SHP77 treated with DMSO at 0.1 percent for 48 hours (cell line): Measurements from ENCODE around the gene SCMH1.

Experiments
- DNase-seq: peaks from one replicate; lab custom pipeline; 2025; lab: John Stamatoyannopoulos, UW

Gene SCMH1

GRCh38 chr1:41024953-41025352, 217.2 kb downstream of the SCMH1 start:
- DNase-seq = no peak

- DNase-seq = no peak
Observed at GRCh38 chr1:41023279-41023990, 218.7 kb downstream of the SCMH1 start.

DNA sequence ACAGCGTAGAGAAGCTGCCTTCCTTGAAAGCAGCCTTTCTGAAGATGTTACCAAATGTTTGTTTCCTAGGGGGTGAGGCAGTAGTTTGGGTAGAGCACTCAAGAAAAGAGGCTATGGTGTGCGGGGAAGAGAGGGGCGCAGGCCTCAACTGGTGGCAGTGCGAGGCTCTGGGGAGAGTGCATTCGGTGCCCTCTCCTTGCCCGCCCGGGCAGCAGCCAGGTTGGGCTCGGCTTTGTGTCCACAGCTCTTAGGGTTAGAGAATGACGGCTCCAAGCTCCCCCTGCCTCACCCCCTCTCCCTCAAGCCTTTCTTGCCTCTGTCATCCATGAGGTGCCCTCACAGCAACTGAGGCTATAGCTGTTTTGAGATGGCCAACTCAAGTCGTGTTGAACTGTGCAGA, 219.7 kb downstream of the SCMH1 start:
- DNase-seq = no peak

DNA sequence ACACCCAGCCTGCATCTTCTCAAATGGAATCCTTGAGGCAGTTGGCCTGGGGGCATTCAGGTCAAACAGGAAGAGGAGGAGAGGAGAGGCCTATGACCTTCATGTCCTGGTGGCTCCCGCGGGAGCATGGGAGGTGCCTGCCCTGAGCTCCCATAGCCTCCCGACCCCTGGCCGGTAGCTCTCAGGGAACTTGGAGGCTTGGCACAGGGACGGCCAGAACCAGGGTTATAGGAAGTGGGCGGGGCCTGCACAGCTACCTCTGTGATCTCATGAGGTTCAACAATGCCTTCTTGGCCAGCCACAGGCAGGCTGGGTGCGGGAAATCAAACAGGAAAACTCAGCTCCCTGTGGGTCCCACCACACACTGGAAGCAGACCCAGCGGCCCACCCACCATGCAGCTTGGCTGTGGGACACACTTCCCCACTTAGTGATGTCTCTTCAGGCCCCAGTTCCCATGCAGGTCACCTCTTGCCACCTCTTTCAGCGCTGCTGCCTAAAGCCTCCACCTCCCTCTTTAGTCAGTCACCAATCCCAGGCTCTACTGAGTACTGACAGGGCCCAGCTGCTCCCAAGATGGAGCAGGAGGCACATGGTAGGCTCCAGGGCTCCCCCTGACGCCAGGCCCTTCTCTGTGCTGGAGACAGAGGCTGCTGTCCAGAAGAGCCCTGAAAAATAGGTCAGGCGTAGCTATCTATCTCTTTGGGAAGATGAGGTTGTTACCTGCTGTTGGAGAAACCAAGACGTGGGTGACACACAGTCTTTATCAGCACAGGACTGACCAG, 220.4 kb downstream of the SCMH1 start, which contains the start of gene SLFNL1:
Gene SLFNL1 (minus strand): TSS at position 200 of the 783 bp plus-strand sequence. CDS start 1,065 bp downstream, outside the sequence.
- DNase-seq = no peak

GRCh38 chr1:41020654-41021053, 221.5 kb downstream of the SCMH1 start:
- no peak for DNase-seq

- no peak for DNase-seq
Observed at GRCh38 chr1:41020109-41020576, 222.0 kb downstream of the SCMH1 start.

GRCh38 chr1:41019353-41019745, 222.8 kb downstream of the SCMH1 start:
- DNase-seq = no peak

GRCh38 chr1:41018018-41018410, 224.1 kb downstream of the SCMH1 start:
- no peak for DNase-seq

- DNase-seq = no peak
Observed at GRCh38 chr1:41017141-41018017, 224.7 kb downstream of the SCMH1 start.

GRCh38 chr1:41015897-41016470, 226.1 kb downstream of the SCMH1 start:
- no peak for DNase-seq

- DNase-seq = no peak
Observed at GRCh38 chr1:41015281-41015896, 226.7 kb downstream of the SCMH1 start.

- no peak for DNase-seq
Observed at GRCh38 chr1:41014871-41015270, 227.2 kb downstream of the SCMH1 start.

GRCh38 chr1:41013796-41014195, 228.3 kb downstream of the SCMH1 start:
- DNase-seq = no peak

- DNase-seq = no peak
Observed at GRCh38 chr1:41013024-41013423, 229.1 kb downstream of the SCMH1 start.

DNA sequence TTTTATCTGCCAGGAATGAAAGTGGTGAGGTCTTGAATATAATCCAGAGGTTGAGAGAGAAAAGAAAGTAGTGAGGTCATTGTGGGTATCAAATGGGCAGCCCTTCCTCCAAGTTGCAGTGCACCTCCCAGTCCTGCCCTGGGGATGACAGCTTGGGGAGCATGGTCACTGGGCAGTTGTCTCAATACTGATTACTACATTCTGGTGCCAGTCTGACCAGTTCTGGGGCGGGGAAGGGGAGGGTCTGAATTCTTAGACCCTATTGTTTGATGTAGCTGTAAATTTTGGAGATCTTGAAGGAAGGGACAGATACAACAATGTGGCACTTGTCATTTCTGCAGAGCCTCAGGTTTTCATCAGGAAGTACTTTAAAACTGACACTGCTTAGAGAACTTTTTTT, 231.8 kb downstream of the SCMH1 start:
- DNase-seq = no peak

- no peak for DNase-seq
Observed at GRCh38 chr1:41009466-41009865, 232.6 kb downstream of the SCMH1 start.

- DNase-seq = no peak
Observed at GRCh38 chr1:41006942-41007865, 234.9 kb downstream of the SCMH1 start.

DNA sequence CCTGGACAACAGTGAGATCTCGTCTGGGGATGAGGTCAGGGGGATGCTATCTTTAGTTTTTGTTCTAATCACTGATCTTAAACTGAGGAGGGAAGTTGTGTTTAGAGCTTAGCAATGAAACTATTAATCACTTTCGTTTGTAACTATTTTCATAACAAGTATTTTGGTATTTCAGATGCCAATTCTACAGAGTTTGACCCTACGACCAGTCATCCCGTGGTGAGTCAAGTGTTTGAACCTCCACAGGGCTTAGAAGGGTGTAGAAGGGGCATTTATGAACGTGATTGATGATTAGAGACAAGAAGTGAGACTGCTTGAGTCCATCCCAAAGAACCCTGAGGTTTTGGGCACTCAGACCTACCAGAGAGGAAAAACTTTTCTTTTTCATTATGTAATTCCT, 236.2 kb downstream of the SCMH1 start:
- no peak for DNase-seq

DNA sequence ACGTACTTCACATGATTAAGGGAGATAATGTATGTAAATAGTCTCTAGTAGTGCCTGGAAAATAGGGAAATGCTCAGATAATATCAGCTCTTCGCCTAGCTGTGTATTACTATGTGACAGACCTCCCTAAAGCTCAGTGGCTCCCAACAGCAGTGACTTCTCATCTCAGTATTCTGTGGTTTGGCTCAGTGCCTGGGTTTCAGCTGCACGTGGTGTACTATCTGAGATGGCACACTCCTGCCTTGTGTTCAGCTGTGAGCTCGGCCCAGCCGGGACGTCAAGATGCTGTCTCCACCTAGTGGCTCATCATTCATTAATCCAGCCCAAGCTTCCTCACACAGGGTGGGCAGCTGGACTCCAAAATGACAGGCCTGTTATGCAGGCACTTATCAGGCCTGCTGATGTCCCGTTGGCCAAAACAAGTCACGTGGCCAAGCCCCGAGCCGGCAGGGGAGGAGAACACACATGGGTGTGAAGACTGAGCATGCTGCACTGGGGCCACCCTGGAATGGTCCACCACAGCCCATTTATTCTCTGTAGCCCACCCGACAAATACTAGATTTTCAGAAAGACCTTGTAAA, 238.4 kb downstream of the SCMH1 start:
- peak; percentile 37 for DNase-seq

DNA sequence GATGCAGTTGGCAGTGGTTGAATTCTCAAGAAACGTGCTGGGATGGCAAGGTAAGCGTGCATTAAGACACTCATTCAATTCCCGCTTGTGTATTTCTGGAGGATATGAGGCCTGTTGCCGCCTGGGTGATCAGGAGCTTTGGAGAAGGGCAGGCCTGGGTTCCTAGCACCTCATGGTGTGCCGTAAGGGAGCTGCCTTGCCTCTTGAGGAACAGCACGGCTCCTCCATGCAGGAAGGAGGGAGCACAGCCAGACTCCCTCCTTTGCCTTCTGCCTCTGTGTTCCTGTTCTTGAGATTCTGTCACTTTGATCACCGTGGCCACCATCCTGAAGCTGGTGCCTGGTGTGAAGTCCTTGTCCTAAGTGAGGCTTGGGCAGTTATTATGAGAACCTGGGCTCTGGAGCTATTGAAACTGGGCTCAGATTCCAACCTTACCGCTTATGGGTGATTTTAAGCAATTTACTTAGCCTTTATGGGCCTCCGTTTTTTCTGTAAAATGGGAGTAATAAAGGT, 238.9 kb downstream of the SCMH1 start:
- no peak for DNase-seq
